ENCODE measurements around the gene TCF3. TPM values are rescaled to one million over a fixed set of nuclear protein-coding genes. Genes with fewer than 3 reads are reported as not detected.

The TCF3 gene
- total and polyA plus RNA-seq, 2 donors (not counting 3 experiments of a cell fraction or from before 2014, with no cell fraction given) = 147 to 193 TPM

DNA sequence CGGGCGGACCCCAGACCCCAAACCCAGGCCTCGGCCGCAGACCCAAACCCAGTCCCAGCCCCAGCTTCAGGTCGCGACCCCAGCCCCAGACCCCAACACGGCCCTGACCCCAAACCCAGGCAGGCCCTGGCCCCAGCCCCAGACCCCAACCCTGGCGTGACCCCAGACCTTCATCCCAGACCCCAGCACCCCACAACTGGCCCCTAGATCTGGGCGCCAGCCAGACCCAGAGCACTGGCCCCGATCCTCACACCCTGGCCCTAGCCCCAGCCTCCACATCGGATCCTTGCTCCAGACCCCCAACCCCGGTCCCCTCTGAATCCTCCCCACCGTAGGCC is 67.2 kb downstream of the TCF3 start:
- Histone ChIP-seq H4K20me1 (replicated peaks; ENCODE audit: control insufficient read depth, extremely low read depth, insufficient read depth, low read length) (no peaks in the 10 kb centered on the region), H3K4me1 (ENCODE audit: control insufficient read depth, extremely low read depth, insufficient read depth, low read length) (peaks cover under 1% of the 10 kb centered on the region), H2AFZ (ENCODE audit: low read depth, low read length) (no peak overlapping the region), H3K27ac (ENCODE audit: insufficient read depth, low read depth, low read length) (no peak overlapping the region), H3K27me3 (ENCODE audit: control insufficient read depth in 2 of 2, insufficient read depth in 2 of 2, low read length in 2 of 2) (no peaks in the 10 kb centered on the region), H3K4me3 (replicated peaks in 1 of 3; ENCODE audit: insufficient read depth in 1 of 3, low read depth in 1 of 3, low read length in 3 of 3) (no peak overlapping the region), H3K36me3 (ENCODE audit: control insufficient read depth in 2 of 2, extremely low read depth in 1 of 2, insufficient read depth in 2 of 2, low read length in 2 of 2) (peaks cover 4 to 28% of the 10 kb centered on the region in 2 experiments), H3K4me2 (ENCODE audit: insufficient read depth, low read length) (no peak overlapping the region), H3K9ac (replicated peaks; ENCODE audit: extremely low read depth, insufficient read depth, low read length) (no peak overlapping the region), H3K9me3 (replicated peaks; ENCODE audit: control insufficient read depth, insufficient read depth, low read length) (no peaks in the 10 kb centered on the region), H3K79me2 (ENCODE audit: control insufficient read depth, insufficient read depth, low read length) (peaks cover 42% of the 10 kb centered on the region), H3K9me1 (replicated peaks; ENCODE audit: control insufficient read depth, extremely low read depth, insufficient read depth, low read length) (no peaks in the 10 kb centered on the region)
- dilution Hi-C loops (cut with MboI; ENCODE audit: extremely low pct_ligation_motif_present, low sequenced_read_pairs) = no loop called here
- POLR2A ChIA-PET = no interaction called here
- no peak for FAIRE-seq
- no TSS peak for BruUV-seq (replicated peaks)
- no peak for DNase-seq (ENCODE audit: low read depth, low spot score)
- TF ChIP-seq JUN (IDR thresholded peaks at IDR 0.05; ENCODE audit: borderline replicate concordance, insufficient read depth, insufficient read length, low read depth) (no peak), FOS (IDR thresholded peaks at IDR 0.05; ENCODE audit: borderline replicate concordance, insufficient read depth, low read length) (no peak), MYC (IDR thresholded peaks at IDR 0.05; ENCODE audit: low read depth, low read length) (no peak), POLR2A (IDR thresholded peaks at IDR 0.05; ENCODE audit: low read depth, low read length) (no peak), EZH2 (IDR thresholded peaks at IDR 0.05; ENCODE audit: borderline replicate concordance, low read depth, low read length, severe bottlenecking) (no peak), GATA2 (IDR thresholded peaks at IDR 0.05; ENCODE audit: insufficient read depth, insufficient read length, low read depth, low read length) (no peak), POLR2AphosphoS5 (IDR thresholded peaks at IDR 0.05; ENCODE audit: insufficient read depth, low read depth, low read length) (no peak)
- TF ChIP-seq, protein P1, sequence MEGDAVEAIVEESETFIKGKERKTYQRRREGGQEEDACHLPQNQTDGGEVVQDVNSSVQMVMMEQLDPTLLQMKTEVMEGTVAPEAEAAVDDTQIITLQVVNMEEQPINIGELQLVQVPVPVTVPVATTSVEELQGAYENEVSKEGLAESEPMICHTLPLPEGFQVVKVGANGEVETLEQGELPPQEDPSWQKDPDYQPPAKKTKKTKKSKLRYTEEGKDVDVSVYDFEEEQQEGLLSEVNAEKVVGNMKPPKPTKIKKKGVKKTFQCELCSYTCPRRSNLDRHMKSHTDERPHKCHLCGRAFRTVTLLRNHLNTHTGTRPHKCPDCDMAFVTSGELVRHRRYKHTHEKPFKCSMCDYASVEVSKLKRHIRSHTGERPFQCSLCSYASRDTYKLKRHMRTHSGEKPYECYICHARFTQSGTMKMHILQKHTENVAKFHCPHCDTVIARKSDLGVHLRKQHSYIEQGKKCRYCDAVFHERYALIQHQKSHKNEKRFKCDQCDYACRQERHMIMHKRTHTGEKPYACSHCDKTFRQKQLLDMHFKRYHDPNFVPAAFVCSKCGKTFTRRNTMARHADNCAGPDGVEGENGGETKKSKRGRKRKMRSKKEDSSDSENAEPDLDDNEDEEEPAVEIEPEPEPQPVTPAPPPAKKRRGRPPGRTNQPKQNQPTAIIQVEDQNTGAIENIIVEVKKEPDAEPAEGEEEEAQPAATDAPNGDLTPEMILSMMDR (IDR thresholded peaks at IDR 0.05; ENCODE audit: extremely low read depth in 1 of 2, insufficient read depth in 1 of 2, low read depth in 1 of 2, low read length in 2 of 2) = no peak
- TF ChIP-seq, protein P2, sequence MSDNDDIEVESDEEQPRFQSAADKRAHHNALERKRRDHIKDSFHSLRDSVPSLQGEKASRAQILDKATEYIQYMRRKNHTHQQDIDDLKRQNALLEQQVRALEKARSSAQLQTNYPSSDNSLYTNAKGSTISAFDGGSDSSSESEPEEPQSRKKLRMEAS (IDR thresholded peaks at IDR 0.05; ENCODE audit: insufficient read depth, insufficient read length) = no peak
- CTCF ChIA-PET = no interaction called here
- intact Hi-C loops (cut with micrococcal nuclease) = no loop called here
